HG03095 (cell line): Measurements from ENCODE around the gene LCN6.
"Not testable (repeated sequence)": the region's sequence is repeated elsewhere in the genome, so short reads cannot be mapped to it uniquely, and the experiment has no call there.

Source experiments
- ATAC-seq: cut with Tn5 transposase; IDR thresholded peaks from one replicate; pipeline ENCODE4 v1.9.1; 2021; ENCODE audit warnings: moderate library complexity; ENCODE audit not compliant: unreplicated experiment

The LCN6 gene

DNA sequence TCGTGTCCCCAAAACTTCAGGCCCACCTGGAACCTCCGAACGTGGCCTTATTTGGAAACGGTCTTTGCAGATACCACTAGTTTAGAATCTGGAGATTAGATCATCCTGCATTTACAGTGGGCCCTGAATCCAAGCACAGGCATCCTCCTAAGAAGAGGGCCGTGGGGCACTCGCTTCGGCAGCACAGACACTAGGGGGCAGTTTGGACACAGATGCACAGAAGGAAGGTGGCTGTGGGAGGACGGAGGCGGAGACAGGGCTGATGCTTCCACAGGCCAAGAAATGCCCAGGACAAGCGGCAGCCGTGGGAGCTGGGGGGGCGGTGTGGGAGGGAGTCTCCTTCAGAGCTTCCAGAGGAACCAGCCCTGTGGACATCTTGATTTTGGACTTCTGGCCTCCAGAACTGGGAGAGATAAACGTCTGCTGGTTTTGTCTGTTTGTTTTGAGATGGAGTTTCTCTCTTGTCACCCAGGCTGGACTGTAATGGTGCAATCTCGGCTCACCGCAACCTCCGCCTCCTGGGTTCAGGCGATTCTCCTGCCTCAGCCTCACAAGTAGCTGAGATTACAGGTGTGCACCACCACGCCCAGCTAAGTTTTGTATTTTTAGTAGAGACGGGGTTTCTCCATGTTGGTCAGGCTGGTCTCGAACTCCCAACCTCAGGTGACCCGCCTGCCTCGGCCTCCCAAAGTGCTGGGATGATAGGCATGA is 12.7 kb upstream of the LCN6 start:
- not testable (repeated sequence) for ATAC-seq

DNA sequence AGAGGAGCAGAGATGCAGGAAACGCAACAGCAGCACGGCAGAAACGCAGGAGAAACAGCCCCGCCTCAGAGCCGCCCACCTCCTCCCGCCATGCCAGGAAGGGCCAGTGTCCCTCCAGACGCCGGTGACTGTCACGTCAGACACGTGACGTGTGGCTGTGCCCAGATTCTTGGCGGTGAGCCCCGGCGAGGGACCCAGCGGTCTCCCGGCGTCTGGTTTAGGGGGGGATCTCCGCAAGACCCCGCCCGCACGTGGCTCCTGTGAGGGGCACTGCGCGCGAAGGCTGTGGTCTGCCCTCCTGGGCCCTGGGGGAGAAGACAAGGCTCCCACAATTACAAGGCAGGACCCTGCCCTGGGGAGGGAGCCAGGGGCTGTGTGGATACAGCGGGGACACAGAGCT is 12.1 kb upstream of the LCN6 start:
- ATAC-seq, result no peak

GRCh38 chr9:136759436-136760325 is 11.4 kb upstream of the LCN6 start:
- ATAC-seq, result no peak

DNA sequence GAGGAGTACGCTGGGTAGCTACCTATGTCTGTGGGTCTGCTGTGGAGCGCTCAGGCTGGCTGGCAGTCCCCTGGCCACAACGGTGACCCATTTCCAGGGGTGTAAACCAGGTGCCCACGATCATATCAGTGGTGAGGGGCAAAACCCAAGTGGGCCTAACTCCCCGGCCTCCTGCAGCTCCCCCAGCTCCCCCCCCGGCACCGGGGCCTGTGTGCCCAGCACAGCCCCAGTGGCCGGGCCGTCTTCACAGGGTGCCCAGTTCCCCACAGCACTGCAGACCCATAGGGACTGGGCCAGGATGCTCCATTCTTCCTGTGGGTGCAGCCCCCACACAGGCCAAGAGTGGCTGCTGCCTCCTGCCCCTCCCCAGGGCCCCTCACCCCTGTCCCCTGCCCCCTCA is 10.7 kb upstream of the LCN6 start:
- ATAC-seq, result no peak

- ATAC-seq, result no peak
Measured at GRCh38 chr9:136757751-136758140, 9.4 kb upstream of the LCN6 start.

GRCh38 chr9:136757328-136757727 is 9.0 kb upstream of the LCN6 start:
- ATAC-seq, result no peak

DNA sequence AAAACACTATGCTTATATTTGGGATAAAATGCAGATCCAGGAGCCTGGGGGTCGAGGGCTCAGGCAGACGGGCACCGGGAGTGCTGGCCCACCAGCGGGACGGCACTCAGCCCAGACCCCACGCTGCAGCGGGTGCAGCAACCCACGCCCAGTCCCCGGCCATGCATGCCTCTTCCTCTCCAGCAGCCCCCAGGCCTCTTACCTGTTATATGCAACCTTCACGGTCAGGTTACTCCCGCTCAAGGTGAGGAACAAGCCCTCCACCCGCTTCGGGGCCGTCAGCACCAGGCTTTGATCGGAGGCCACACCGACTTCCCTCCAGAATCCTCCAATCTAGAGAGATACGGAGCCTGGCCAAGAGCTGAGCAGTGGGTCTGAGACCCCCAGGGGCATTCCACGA is 8.5 kb upstream of the LCN6 start:
- ATAC-seq, result no peak

DNA sequence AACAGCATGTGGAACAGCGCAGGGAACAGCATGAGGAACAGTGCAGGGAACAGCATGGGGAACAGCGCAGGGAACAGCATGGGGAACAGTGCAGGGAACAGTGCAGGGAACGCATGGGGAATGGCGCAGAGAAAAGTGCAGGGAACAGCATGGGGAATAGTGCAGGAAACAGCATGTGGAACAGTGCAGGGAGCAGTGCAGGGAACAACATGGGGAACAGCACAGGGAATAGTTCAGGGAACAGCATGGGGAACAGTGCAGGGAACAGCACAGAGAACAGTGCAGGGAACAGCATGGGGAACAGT is 7.8 kb upstream of the LCN6 start:
- ATAC-seq, result no peak

GRCh38 chr9:136755302-136756133 is 7.2 kb upstream of the LCN6 start:
- not testable (repeated sequence) for ATAC-seq

DNA sequence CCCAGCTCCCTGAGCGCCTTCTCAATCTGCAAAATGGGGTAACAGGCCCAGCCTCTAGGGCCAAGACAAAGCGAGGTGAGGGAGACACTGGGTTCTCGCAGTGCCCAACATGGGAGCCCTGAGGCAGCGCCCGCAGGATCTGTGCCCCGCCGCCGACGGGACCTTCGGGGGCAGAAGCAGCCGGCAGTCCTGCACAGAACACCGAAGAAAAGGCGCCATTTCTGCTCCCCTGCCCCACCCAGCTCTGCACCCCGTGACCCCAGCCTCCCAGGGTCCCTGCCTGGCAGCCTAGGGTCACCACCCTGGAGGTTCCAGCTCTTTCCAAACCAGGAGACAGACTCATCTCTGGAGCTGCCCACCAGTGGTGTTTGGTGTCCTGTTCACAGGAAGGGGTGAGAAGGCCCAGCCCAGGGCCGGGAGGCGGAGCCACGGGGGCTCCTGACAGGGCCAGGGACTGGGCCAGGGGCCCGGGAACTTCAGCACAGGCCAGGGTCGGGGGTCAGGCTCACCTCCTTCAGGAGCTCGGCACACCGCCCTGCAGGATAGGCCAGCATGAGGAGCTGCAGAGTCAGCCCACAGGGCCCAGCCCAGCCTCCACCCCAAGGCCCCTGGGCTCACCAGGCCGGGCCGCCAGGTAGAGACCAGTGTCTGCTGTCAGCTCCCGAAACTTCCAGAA is 6.4 kb upstream of the LCN6 start:
- no peak for ATAC-seq

DNA sequence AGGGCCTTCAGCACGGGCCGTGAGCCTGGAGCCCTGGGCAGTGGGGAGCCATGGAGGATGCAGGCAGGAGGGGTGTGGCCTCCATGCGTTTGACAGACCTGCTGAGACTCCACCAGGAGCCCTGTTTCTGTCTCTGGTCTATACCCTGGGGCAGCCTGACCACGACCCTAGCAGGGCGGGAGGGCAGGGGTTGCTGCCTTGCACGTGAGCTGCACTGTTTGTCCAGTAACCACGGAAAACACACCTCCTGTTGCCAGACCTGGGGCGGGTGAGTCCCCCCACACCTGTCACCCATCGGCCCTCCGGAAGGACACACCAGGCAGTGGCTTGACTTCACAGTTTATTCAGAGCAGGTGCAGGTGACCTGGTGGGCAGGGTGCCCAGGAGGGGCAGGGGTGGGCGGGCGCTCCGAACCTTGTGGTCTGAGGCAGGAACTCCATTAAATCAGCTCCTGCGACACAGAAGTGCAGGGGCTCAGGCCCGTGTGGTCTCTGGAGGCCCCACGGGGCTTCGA is 5.8 kb upstream of the LCN6 start:
- no peak for ATAC-seq

DNA sequence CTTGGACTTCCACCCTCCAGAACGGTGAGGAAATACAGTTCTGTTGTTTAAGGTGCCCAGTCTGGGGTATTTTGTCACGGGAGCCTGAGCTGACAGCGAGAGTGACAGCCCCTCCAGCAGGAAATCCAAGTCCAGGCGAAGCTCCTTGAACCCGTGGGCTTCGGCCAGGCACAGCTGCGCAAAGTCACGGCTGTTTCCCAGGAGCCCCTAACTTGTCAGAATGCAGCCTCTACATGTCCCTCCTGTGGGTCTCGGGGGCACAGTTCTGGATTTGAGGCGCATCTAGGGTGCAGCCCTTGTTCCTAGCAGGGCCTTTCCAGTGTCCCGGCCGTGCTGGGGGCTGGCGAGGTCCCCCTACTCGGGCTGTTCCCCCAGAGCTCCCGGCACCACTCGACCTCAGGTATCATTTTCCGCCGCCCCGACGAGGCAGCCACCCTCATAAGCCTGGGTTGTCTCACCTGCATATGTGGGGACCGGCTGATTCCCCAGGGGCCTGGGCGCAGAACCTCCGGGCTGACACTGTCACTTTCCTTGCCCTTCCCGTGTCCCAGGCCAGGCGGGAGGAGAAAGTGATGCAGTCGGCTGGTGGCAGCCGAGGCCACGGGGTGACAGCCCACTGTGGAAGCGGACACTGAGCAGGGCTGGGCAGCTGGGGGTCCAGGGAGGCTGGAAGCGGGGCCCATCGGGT is 5.2 kb upstream of the LCN6 start:
- no peak for ATAC-seq

DNA sequence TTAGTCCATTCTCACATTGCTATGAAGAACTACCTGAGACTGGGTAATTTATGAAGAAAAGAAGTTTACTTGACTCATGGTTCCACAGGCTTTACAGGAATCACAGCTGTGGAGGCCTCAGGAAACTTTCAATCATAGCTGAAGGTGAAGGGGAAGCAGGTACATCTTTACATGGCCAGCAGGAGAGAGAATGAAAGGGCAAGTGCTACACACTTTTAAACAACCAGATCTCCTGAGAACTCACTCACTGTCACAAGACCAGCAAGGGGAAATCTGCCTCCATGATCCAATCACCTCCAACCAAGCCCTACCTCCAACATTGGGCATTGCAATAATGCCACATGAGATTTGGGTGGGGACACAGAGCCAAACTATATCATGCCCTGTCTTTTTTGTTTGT is 3.5 kb upstream of the LCN6 start:
- ATAC-seq, result no peak

GRCh38 chr9:136751244-136751643 is 2.9 kb upstream of the LCN6 start:
- no peak for ATAC-seq

- ATAC-seq, result no peak
Measured at GRCh38 chr9:136750526-136750925, 2.2 kb upstream of the LCN6 start.

DNA sequence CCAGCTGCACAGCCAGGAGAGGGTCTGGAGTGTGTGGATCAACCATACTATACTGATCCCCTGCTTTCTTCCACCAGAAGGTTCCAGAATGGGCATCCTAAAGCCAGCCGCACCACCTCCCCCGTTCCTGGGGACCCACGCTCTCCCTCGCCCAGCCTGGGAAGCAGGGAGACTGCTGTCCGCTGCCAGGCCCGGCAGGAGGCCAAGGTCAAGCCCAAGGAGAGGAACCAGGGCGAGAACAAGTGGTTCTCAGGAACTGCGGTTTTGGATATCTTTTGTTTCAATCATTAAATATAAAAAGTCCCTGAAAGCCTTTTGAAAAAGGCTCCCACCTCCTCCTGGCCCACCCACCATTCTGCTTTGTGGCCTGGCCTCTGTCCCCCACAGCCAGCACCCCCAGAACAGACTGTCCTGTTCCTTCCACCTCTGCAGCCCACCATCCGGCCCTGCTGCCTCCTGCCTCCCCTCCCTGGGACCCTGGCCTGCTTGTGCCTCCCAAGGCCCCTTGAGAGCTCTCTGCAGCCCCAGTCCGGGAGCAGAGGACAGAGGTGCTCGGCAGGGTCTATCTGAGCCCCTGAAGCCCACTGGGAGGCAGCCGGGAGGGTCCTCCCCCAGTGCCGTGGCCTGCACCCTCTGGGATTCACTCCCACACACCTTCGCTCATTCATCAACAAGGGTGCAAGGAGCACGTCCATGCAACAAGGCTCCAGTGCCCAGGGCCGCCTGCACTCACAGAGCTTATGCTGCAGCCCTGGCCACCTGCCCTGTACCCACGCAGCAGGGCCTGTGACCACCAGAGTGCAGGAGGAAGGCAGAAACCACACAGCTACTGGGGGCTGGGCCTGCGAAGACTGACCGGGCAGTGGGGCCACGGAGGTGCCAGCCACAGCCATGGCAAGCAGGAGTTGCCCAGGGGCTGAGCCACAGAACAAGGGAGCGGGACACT is 614 bp upstream of the LCN6 start:
- ATAC-seq, result no peak

GRCh38 chr9:136747161-136748060 is 914 bp downstream of the LCN6 start:
- ATAC-seq, result no peak

- no peak for ATAC-seq
Measured at GRCh38 chr9:136746621-136747020, 1.7 kb downstream of the LCN6 start.
